Aortic smooth muscle cell (primary cell): ENCODE measurements around the gene LTV1. TPM values are rescaled to one million over a fixed set of nuclear protein-coding genes. Genes with fewer than 3 reads are reported as not detected.

Experiments used
- total RNA-seq: library from RNA; depleted of rRNA; stranded (reverse); fragments of >200 nt; gene quantifications from 2 replicates; pipeline ENCODE4 v1.2.3, GENCODE V29; 2014

LTV1 gene, protein sequence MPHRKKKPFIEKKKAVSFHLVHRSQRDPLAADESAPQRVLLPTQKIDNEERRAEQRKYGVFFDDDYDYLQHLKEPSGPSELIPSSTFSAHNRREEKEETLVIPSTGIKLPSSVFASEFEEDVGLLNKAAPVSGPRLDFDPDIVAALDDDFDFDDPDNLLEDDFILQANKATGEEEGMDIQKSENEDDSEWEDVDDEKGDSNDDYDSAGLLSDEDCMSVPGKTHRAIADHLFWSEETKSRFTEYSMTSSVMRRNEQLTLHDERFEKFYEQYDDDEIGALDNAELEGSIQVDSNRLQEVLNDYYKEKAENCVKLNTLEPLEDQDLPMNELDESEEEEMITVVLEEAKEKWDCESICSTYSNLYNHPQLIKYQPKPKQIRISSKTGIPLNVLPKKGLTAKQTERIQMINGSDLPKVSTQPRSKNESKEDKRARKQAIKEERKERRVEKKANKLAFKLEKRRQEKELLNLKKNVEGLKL
- 20.4 and 22.6 TPM in 2 replicates for total RNA-seq

GRCh38 chr6:143842902-143843676 is at the start of gene LTV1:
Gene LTV1, plus strand, starts transcription at chr6:143843338. Its CDS starts 140 bp downstream, at chr6:143843478.

GRCh38 chr6:143864234-143864633 is 21.1 kb downstream of the LTV1 start, which contains the start of gene ZC2HC1B:
Gene ZC2HC1B, plus strand, starts transcription at chr6:143864474. Its CDS starts 66 bp downstream, at chr6:143864540.

Other genes starting within 250 kb of the LTV1 start
- gene PHACTR2, start 165.4 kb upstream of the LTV1 start, total RNA-seq: 64.2 and 84.5 TPM in 2 replicates
- not detected in 2 replicates for gene ZC2HC1B, start 21.1 kb downstream of the LTV1 start, total RNA-seq
- 10.6 and 19.4 TPM in 2 replicates for gene PLAGL1, start 164.9 kb downstream of the LTV1 start, total RNA-seq